Measurements from ENCODE around the gene LMO1.

DNA sequence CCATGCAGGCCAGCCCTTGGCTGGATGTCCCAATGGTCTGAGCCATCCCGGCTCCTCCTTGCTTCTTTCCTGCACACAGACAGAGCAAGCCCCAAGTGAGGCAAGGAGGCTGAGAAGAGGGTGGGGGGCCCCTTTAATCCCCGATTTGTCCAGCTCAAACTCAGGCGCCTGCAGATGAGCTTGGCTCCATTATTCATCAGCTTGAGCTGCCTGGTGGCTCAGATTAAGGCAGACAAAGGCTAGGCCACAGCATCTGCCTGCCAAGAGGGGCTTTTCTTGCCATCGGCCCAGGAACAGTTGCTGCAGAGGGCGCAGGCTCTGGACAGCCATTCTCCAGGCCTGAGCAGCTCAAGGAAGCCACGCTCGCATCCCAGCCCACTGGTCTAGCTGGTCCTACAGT, 35.4 kb downstream of the LMO1 start:
- TF ChIP-seq, protein P1, sequence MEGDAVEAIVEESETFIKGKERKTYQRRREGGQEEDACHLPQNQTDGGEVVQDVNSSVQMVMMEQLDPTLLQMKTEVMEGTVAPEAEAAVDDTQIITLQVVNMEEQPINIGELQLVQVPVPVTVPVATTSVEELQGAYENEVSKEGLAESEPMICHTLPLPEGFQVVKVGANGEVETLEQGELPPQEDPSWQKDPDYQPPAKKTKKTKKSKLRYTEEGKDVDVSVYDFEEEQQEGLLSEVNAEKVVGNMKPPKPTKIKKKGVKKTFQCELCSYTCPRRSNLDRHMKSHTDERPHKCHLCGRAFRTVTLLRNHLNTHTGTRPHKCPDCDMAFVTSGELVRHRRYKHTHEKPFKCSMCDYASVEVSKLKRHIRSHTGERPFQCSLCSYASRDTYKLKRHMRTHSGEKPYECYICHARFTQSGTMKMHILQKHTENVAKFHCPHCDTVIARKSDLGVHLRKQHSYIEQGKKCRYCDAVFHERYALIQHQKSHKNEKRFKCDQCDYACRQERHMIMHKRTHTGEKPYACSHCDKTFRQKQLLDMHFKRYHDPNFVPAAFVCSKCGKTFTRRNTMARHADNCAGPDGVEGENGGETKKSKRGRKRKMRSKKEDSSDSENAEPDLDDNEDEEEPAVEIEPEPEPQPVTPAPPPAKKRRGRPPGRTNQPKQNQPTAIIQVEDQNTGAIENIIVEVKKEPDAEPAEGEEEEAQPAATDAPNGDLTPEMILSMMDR (IDR thresholded peaks at IDR 0.05): no peak
- no peak for TF ChIP-seq POLR2AphosphoS5 (IDR thresholded peaks at IDR 0.05)
